Astrocyte of the hippocampus (primary cell): Measurements from ENCODE around the gene ARRDC5.
"Not testable (repeated sequence)": the region's sequence is repeated elsewhere in the genome, so short reads cannot be mapped to it uniquely, and the experiment has no call there.

ENCODE experiments used
- DNase-seq: peaks from one replicate; pipeline ENCODE4 v3.0.0; 2011; ENCODE audit warnings: low read depth, low spot score

ARRDC5 gene

DNA sequence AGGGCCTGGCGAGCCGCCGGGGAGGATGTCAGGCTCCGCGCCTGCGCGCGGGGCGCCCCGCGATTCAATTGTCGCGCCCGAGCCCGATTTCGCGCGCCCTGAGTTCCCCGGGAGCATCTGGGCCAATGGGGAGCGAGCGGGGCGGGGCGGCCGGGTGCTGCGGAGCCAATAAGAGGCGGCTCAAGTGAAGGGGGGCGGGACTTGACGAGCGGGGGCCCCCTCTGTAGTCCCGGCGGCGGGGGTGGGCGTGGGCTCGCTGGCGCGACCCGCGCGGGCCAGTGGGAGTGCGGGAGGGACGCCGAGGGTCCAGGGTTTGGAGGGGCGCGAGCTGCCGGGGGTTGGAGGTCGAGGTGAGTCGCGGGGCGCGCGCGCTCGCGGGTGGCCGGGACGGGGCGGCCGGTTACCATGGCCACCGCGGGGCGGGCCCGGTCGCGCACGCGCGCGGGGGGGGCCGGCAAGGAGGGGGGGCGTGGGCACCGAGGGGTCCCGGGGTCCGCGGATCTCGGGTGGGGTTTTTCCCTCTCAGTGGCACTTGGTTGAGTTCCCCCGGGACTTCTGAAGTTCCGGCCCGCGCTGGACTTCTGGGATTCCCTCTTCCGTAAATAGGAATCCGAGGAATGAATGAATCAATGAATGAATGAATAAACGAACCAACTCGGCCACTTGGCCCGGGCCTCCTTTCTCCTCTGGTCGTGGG, 7.3 kb upstream of the ARRDC5 start:
- peak; percentile 96 for DNase-seq

DNA sequence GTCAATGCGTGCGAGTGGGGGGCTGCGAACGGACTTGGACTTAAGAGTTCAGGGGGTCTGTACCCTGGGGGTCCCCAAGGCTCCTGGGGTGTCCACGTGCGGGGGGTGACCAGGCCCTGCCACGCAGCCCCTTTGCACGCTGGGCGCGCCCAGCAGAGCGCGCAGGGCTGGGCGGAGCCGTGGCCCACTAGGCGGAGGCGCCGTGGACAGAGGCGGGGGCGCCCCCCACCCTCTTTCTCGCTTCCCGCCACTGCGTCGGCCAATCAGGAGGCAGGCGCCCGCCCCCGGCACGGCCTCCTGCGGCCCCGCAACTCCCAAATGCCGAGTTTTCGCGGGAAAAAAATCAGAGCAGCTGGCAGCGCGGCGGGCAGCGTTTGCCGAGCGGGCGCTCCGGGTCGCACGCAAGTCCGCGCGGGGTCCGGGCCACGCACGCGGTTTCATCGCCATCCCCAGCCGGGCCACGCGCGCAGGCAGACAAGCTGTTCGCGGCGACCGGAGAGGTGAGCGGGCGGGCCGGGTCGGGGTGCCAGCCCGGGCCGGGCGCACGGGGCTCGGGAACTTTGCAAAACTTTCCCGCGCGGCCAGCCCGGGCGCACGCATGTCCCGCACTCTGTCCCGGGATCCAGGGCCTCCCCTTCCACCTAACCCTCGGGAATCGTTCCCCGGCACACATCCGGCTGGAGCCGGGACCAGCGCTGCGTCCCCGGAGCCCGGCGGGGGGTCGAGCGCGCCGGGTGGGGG, 6.6 kb upstream of the ARRDC5 start, which contains the start of gene UHRF1:
Gene UHRF1 (plus strand): TSS at position 346 of the 741 bp plus-strand sequence. CDS start 1,385 bp downstream, outside the sequence.
- DNase-seq: peak; percentile 44

DNA sequence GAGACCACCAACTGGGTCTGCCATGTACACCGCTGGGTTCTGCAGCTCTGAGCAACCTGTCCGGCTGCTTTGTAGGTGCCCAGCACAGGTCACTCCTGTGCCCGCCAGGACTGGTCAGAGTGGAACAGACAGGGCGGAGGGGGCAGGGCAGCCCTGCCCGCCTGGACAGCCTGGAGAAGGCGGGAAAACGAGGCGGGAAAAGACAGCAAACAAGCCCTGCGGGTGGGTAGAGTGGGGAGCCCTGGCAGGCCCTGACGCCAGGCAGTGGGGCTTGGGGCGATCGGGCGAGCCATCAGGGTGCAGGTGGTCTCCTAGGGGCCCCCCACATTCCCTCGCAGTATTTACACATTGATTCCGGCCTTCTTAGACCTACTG, 6.1 kb upstream of the ARRDC5 start:
- DNase-seq: no peak

DNA sequence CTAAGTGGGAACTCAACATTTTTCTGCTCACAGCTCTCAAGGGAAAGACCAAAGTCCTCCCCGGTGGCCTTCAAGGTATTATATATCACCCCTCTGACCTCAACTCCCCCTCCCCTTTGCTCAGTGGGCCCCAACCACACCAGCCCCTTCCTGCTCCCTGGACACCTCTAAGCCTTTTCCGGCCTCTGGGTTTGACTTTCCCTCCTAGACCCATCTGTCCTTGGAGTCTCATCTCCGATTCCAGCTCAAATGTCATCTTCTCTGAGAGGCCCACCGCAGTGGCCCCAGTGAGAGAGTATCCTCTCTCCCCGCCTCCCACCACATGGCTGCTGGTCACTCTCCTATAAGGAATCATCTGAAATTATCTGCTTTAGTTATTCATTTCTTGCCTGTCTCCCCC, 5.7 kb upstream of the ARRDC5 start:
- DNase-seq: no peak

DNA sequence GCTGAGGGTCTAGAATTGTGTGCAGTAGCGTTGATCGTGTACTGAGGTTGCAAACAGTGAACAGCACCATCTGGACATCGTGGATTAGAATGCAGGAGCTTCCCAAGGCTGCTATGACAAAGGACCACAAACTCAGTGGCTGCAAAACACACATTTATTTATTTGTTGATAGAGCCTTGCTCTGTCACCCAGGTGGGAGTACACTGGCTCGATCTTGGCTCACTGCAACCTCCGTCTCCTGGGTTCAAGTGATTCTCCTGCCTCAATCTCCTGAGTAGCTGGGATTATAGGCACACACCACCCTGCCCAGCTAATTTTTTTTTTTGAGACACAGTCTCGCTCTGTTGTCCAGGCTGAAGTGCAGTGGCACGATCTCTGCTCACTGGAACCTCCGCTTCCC, 4.3 kb upstream of the ARRDC5 start:
- DNase-seq: no peak

DNA sequence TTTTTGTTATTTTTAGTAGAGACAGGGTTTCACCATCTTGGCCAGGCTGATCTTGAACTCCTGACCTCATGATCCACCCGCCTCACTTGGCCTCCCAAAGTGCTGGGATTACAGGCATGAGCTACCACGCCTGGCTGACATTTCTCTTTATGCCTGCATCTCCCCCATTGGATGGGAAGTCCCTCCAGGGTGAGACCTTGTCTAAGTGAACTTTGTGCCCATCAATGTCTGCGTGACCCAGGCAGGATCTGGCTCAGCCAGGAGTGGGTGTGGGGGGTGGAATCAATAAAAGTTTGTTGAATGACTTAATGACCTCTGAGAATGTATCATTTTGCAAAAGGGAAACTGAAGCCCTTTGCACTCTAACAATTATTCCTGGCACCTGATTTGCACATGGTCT, 1.8 kb upstream of the ARRDC5 start:
- DNase-seq: no peak

DNA sequence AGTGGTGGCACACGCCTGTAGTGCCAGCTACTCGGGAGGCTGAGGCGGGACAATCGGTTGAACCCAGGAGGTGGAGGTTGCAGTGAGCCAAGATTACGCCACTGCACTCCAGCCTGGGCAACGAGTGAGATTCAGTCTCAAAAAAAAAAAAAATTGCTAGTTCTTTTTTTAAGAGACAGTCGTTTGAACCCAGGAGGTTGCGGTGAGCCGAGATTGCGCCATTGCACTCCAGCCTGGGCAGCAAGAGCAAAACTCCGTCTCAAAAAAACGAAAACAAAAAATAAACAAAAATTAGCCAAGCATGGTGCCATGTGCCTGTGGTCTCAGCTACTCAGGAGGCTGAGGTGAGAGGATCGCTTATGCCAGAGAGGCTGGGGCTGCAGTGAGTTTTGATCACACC, 1.8 kb downstream of the ARRDC5 start:
- not testable (repeated sequence) for DNase-seq

DNA sequence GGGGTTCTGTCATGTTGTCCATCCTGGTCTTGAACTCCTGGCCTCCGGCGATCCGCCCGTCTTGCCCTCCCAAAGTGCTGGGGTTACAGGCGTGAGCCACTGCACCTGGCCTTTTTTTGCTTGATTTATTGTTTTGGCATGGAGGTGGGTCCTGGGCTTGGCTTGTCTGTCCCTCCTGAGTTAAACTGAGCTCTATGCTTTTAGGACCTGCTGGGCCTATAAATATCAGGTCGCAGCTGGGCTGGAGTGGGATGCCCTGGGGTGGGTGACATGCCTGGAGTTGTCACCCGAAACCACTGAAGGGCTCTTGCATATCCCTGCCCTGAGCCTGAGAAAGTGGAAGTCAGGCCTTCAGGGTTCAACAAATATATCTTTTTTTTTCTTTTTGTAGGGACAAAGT, 5.5 kb downstream of the ARRDC5 start:
- DNase-seq: no peak

DNA sequence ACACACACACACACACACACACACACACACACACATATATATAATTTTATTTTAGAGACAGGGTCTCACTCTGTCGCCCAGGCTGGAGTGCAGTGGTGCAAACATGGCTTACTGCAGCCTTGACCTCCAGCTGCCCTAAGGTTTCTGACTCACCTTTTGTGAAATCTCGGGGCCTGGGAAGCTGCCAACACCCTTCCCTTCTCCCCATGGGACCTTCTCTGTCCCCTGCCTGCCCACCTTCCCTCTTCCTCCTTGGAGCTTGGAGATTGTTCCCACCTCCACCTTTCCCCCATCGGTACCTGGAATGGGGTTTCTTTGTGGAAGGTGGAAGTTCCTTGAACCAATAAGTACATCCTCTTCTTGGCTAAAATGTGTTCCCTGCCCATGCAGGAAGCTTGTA, 6.3 kb downstream of the ARRDC5 start:
- peak; percentile 39 for DNase-seq

DNA sequence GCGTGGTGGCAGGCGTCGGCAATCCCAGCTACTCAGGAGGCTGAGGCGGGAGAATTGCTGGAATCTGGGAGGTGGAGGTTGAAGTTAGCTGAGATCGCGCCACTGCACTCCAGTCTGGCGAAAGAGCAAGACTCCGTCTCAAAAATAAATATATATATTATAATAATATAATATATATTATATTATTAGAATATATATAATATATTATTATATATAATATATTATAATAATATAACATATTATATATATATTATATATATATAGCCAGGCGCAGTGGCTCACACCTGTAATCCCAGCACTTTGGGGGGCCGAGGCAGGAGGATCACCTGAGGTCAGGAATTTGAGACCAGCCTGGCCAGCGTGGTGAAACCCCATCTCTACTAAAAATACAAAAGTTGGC, 9.7 kb downstream of the ARRDC5 start:
- DNase-seq: not testable (repeated sequence)

DNA sequence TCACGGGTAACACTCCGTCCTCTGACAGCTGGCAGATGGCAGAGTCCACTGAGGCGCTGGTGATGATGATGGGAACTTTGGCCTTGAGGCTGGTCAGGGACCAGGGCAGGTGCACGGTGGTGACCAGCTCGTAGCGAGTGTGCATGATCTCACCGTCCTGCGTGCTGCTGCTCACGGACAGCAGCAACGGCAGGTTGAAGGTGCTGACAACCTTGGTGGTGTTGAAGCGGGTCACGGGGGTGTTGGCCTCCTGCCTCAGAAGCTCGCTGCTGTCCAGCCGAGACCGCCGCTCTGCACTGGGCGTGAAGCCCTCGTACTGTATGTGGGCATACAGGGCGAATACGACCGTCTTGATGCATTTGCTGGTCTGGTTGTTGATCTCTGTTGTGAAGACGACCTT, 11.6 kb downstream of the ARRDC5 start:
- no peak for DNase-seq

DNA sequence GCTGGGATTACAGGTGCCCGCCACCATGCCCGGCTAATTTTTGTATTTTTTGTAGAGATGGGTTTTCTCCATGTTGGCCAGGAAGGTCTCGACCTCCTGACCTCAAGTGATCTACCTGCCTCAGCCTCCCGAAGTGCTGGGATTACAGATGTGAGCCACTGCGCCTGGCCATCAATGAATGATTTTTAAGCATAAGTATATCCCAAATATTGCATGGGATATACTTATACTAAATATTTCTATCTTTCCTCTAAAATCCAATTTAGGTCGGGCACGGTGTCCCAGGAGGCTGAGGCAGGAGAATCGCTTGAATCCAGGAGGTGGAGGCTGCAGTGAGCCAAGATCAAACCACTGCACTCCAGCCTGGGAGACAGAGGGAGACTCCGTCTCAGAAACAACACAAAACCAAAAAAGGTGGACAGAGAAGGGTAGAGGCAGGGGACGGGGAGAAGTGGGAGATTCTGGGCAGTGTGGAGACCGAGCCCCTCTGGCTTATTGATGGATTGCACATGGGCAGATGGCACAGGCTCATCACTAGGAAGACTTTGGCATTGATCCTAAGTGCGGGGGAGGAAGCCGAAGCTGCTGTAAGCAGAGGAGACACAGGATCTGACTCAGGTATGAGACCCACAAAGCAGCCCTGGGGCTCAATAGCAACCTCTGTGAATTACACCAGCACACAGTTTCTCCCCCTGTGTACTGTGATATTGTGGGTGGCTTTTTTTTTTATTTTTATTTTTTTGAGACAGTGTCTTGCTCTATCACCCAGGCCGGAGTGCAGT, 13.5 kb downstream of the ARRDC5 start:
- peak; percentile 21 for DNase-seq

DNA sequence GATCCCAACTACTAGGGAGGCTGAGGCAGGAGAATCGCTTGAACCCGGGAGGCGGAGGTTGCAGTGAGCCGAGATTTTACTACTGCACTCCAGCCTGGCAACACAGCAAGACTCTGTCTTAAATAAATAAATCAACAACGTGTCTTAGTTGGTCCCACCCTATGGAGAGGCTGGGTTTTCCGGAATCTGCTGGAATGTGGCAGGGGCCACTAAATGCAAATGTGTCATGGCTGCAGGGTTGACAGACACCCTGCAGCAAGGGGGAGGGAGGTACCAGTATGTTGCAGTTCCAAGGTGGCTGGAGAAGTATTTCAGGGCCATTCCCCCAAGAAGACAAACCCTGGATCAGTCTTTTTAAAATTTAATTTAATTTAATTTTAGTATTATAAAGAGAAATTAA, 14.9 kb downstream of the ARRDC5 start:
- DNase-seq: not testable (repeated sequence)

DNA sequence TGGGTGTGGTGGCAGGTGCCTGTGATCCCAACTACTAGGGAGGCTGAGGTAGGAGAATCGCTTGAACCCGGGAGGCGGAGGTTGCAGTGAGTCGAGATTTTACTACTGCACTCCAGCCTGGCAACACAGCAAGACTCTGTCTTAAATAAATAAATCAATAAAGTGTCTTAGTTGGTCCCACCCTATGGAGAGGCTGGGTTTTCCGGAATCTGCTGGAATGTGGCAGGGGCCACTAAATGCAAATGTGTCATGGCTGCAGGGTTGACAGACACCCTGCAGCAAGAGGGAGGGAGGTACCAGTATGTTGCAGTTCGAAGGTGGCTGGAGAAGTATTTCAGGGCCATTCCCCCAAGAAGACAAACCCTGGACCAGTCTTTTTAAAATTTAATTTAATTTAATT, 17.7 kb downstream of the ARRDC5 start:
- not testable (repeated sequence) for DNase-seq

DNA sequence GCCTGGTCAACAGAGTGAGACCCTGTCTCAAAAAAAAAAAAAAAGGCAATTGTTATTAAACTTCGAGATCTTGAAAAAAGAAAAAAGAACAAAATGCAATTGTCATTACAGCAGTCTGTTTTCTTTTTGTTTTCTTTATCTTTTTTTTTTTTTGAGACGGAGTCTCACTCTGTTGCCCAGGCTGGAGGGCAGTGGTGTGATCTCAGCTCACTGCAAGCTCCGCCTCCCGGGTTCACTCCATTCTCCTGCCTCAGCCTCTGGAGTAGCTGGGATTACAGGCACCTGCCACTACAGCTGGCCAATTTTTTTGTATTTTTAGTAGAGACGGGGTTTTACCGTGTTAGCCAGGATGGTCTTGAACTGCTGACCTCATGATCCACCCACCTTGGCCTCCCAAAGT, 19.8 kb downstream of the ARRDC5 start:
- not testable (repeated sequence) for DNase-seq

DNA sequence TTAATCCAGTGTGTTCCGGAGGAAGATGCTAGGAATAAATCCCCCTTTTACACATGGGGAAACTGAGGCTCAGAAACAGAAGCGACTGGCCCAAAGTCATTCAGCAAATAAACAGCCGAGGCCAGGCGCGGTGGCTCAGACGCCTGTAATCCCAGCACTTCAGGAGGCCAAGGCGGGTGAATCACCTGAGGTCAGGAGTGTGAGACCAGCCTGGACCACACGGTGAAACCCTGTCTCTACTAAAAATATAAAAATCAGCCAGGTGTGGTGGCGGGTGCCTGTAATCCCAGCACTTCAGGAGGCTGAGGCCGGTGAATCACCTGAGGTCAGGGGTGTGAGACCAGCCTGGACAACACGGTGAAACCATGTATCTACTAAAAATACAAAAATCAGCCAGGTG, 23.7 kb downstream of the ARRDC5 start:
- no peak for DNase-seq

DNA sequence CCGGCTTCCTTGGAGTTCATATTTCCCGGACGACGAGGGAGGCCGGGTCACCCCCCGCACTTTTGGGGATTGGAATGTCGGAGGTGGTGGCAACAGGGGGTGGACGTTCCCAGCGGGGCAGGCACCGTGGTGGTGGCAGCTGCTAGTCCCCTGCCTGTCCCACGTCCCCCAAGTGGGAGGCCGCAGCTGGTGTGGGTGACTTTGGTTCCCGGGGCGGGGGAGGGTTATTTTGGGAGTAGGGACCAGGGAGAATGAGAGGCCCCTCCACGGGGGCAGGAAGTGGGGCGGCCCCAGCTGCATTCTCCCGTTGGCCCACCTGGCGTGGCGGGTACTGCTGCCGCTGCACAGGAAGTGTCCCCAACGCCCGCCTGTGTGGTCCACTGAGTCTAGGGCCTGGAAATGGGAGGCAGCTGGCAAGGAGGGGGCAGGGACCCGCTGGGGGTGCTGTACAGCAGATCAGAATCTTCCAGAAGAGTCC, 24.2 kb downstream of the ARRDC5 start:
- DNase-seq: no peak

DNA sequence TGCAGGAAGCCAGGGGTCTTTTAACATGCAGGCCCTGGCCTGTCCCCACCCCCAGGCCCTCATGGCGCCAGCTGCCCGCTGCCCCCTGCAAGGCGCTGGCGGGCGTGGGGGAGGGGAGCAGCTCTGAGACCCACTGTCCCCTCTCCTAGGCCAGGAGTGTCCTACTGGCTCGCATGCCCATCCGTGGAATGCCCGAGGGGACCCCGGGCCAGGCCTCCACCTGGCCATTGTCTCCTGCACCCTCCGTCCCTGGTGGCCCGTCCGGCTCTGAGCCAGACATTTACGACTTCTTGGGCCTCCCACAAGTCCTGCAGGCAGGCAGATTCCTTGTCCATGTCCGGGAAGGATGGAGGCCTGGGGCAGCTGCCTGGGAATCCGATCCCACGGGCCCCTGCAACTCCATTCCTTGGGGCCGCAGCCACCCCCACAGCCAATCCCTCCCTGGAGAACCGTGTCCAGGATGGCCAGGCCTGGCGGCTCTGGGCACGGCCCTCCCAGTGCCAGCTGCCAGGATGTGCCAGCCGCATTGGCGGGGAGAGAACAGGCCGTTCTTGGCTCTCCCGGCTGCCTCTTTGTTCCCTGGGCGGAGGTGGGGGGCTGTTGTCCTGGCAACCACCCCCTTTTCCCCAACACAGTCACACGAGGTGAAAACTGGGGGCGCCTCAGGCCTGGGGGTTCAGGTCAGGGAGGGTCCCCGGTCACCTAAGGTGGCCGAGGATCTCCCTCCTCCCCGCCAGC, 24.8 kb downstream of the ARRDC5 start:
- peak; percentile 59 for DNase-seq

DNA sequence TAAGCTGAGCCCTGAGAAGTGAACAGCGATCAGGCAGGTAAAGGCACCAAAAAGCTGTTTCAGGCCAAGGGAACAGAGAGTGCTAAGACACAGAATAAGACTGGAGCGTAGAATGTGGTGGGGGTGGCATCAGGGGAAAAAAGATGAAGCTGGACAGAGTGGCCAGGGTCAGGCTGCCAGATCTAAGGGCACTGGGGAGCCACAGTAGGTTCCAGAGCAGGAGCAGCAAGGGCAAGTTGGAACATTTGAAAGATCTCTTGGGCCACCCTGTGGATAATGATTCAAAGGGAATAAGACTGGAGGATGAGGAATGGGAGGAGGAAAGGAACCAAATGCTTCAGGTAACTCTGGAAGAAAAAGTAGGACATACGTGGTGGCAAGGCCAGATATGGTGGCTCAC, 28.8 kb downstream of the ARRDC5 start:
- DNase-seq: no peak

DNA sequence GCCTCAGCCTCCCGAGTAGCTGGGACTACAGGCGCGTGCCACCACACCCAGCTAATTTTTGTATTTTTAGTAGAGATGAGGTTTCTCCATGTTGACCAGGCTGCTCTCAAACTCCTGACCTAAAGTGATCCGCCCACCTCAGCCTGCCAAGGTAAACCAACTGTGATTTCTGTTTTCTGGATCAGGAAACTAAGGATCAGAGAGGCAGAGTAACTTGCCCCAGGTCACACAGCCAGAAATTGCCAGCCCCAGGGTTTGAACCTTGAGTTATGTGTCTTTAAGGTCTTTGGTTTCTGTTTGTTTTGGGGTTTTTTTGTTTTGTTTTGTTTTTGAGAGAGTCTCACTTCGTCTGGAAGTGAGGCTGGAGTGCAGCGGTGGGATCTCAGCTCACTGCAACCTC, 31.0 kb downstream of the ARRDC5 start:
- no peak for DNase-seq

DNA sequence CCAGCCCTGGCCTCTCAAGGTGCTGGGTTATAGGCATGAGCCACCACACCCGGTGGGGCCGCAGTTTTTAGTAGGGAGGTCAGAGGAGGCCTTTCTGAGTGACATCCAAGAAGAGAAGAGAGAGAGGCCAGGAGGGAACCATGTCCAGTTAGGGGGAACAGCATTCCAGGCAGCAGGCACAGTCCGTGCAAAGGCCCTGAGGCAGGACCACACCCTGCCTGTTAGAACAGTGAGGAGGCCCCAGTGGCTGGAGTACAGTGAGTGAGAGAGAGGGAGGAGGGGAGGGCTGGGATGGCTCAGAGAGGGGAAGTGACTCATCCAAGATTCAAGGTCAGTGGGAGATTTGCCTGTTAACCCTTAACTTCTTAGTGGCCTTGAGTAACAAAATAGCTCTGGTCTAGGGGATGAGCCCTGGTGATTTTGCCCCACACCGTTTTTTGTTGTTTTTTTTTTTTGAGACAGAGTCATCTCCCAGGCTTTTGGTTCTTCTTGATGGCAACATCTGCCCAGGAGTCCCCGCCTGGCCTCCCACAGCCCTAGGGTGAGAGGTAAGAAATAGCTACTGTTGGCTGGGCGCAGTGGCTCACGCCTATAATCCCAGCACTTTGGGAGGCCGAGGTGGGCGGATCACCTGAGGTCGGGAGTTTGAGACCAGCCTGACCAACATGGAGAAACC, 32.5 kb downstream of the ARRDC5 start:
- peak; percentile 79 for DNase-seq
